ENCODE results near the gene SMOC2.

The SMOC2 gene

DNA sequence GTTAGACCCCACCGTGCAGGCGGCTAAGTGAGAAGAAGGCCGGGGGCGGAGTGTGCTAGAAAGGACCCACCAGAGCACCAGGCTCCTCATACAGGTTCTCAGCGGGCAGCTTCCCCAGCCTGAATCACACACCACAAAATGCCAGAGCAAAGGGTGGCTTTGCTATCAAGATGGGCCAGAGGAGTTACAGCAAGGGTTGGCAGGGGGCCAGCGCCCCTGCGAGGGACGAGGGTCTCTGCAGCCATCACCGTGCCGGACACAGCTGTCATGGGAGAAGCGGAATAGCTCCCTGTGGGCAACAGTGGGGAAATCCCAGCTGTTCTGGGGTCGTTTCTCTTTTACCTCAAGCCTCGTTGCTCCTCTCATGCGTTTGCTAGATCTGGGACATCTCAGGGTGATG, 206.3 kb downstream of the SMOC2 start:
- Histone ChIP-seq H3K27ac (ENCODE audit: low read length) (no peak overlapping the region), H3K27me3 (ENCODE audit: control insufficient read depth, insufficient read depth, low read length) (no peaks in the 10 kb centered on the region), H3K36me3 (ENCODE audit: control insufficient read depth, insufficient read depth, low read length) (no peaks in the 10 kb centered on the region), H3K4me1 (ENCODE audit: control insufficient read depth, insufficient read depth, low read length) (peaks cover 2% of the 10 kb centered on the region; the same call in 1 of the 2 replicates), H3K9me3 (ENCODE audit: control insufficient read depth, insufficient read depth, low read length) (no peaks in the 10 kb centered on the region), H3K4me3 (ENCODE audit: low read length) (no peak overlapping the region)
- no CpG with 5 or more reads among the region's 14 CpGs for WGBS (ENCODE audit: insufficient coverage, insufficient read length)
- DNase-seq (ENCODE audit: low read depth, low spot score) = no peak

DNA sequence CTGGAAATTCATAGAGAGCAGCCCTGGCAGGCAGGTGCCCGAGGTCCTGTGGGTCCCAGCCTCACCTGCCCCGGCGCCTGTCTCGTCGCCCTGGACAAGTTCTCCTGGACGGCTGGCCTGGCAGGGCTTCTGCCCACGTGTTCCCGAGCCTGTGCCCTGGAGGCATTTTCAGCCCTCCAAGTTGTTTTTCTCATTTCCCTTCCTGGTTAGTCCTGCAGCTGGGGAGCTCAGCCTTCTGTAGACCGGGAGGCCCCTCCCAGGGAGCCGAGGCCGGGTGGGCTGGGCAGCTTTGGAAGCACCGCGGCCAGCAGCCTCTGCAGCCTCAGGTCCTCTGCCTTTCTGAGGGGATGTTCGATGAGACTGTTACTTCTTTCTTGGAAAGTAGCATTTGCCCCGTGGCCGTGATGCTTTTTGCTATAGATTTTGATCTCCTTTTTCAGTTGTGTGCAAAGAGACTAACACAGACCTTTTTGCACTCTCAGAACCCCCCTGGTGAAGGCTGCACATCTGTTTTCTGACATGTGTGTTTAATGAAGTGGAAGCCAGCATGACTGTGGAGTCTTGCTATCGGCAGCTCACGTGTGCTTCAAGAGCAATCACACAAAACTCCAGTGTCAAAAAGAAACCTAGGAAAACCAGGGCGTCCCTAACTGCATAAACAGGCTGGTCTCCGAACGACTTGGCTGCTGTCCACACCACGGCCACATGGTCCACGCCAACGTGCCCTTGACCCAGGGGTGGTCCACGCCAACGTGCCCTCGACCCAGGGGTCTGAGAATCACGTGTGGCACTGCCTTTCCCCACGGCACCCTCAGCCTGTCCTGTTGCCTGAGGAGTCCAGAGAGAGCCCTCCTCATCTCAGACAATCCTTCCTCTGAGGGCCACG, 207.5 kb downstream of the SMOC2 start:
- DNase-seq (ENCODE audit: low read depth, low spot score) = no peak
- H3K4me3 ChIP-seq (ENCODE audit: low read length) = no peak overlapping the region
- no peaks in the 10 kb centered on the region for H3K27me3 ChIP-seq (ENCODE audit: control insufficient read depth, insufficient read depth, low read length)
- H3K27ac ChIP-seq (ENCODE audit: low read length) = no peak overlapping the region
- WGBS (ENCODE audit: insufficient coverage, insufficient read length) = no CpG with 5 or more reads among the region's 30 CpGs
- no peaks in the 10 kb centered on the region for H3K9me3 ChIP-seq (ENCODE audit: control insufficient read depth, insufficient read depth, low read length)
- H3K4me1 ChIP-seq (ENCODE audit: control insufficient read depth, insufficient read depth, low read length) = peaks cover 2% of the 10 kb centered on the region; the same call in 1 of the 2 replicates
- no peaks in the 10 kb centered on the region for H3K36me3 ChIP-seq (ENCODE audit: control insufficient read depth, insufficient read depth, low read length)

GRCh38 chr6:168649209-168649608, 208.2 kb downstream of the SMOC2 start:
- Histone ChIP-seq H3K27me3 (ENCODE audit: control insufficient read depth, insufficient read depth, low read length) (no peaks in the 10 kb centered on the region), H3K36me3 (ENCODE audit: control insufficient read depth, insufficient read depth, low read length) (no peaks in the 10 kb centered on the region), H3K9me3 (ENCODE audit: control insufficient read depth, insufficient read depth, low read length) (no peaks in the 10 kb centered on the region), H3K27ac (ENCODE audit: low read length) (no peak overlapping the region), H3K4me3 (ENCODE audit: low read length) (no peak overlapping the region), H3K4me1 (ENCODE audit: control insufficient read depth, insufficient read depth, low read length) (peaks cover 2% of the 10 kb centered on the region; the same call in 1 of the 2 replicates)
- no peak for DNase-seq (ENCODE audit: low read depth, low spot score)
- WGBS (ENCODE audit: insufficient coverage, insufficient read length) = no CpG with 5 or more reads among the region's 10 CpGs

- DNase-seq (ENCODE audit: low read depth, low spot score) = no peak
- H3K36me3 ChIP-seq (ENCODE audit: control insufficient read depth, insufficient read depth, low read length) = no peaks in the 10 kb centered on the region
- no peaks in the 10 kb centered on the region for H3K27me3 ChIP-seq (ENCODE audit: control insufficient read depth, insufficient read depth, low read length)
- H3K4me3 ChIP-seq (ENCODE audit: low read length) = no peak overlapping the region
- H3K27ac ChIP-seq (ENCODE audit: low read length) = no peak overlapping the region
- no peaks in the 10 kb centered on the region for H3K9me3 ChIP-seq (ENCODE audit: control insufficient read depth, insufficient read depth, low read length)
- WGBS (ENCODE audit: insufficient coverage, insufficient read length) = no CpG with 5 or more reads among the region's 15 CpGs
- peaks cover 2% of the 10 kb centered on the region; the same call in 1 of the 2 replicates for H3K4me1 ChIP-seq (ENCODE audit: control insufficient read depth, insufficient read depth, low read length)
These were observed 209.7 kb downstream of the SMOC2 start for GRCh38 chr6:168650671-168651111.

DNA sequence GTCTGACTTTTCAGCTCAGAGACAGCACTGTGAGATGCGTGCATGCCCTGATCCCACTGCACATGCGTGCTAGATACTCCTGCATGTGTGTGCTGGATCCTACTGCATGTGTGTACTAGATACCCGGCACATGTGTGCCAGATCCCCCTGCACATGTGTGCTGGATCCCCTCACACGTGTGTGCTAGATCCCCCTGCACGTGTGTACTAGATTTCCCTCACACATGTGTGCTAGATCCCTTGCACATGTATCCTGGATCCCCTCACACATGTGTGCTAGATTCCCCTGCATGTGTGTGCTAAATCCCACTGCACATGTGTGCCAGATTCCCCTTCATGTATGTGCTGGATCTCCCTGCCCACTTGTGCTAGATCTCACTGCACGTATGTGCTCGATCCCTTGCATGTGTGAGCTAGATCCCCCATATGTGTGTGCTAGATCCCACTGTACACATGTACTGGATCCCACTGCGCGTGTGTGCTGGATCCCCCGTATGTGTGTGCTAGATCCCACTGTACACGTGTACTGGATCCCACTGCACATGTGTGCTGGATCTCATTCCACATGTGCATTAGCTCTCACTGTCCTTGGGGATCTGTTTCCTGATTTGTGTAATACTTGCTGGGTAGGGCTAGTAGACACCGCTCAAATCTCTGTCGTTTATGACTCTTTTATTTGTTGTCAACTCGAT, 214.6 kb downstream of the SMOC2 start:
- no peak for DNase-seq (ENCODE audit: low read depth, low spot score)
- Histone ChIP-seq H3K27ac (ENCODE audit: low read length) (no peak overlapping the region), H3K27me3 (ENCODE audit: control insufficient read depth, insufficient read depth, low read length) (no peaks in the 10 kb centered on the region), H3K9me3 (ENCODE audit: control insufficient read depth, insufficient read depth, low read length) (no peaks in the 10 kb centered on the region), H3K36me3 (ENCODE audit: control insufficient read depth, insufficient read depth, low read length) (no peaks in the 10 kb centered on the region), H3K4me3 (ENCODE audit: low read length) (no peak overlapping the region), H3K4me1 (ENCODE audit: control insufficient read depth, insufficient read depth, low read length) (no peaks in the 10 kb centered on the region)
- no CpG with 5 or more reads among the region's 14 CpGs for WGBS (ENCODE audit: insufficient coverage, insufficient read length)

DNA sequence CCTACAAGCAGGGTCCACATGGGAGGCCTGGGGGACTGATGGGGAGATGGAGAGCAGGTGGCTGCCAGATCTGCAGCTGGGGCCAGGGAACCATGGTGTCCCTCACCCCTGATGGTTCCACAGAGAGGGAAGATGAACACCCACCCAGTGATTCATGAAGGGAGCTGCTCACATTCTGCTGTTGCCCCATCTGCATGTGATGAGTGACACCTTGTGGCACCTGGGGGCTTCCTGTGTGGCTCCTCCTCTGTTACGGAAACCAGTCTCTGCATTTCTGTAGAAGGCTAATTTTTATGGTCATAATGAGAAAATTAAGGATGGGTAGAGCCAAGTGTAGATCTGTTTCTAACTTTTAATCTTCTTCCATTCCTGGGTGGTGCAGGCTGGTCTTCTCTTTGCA, 217.1 kb downstream of the SMOC2 start:
- H3K4me3 ChIP-seq (ENCODE audit: low read length) = no peak overlapping the region
- H3K9me3 ChIP-seq (ENCODE audit: control insufficient read depth, insufficient read depth, low read length) = no peaks in the 10 kb centered on the region
- no CpG with 5 or more reads among the region's 1 CpG for WGBS (ENCODE audit: insufficient coverage, insufficient read length)
- no peaks in the 10 kb centered on the region for H3K36me3 ChIP-seq (ENCODE audit: control insufficient read depth, insufficient read depth, low read length)
- no peak overlapping the region for H3K27ac ChIP-seq (ENCODE audit: low read length)
- no peaks in the 10 kb centered on the region for H3K4me1 ChIP-seq (ENCODE audit: control insufficient read depth, insufficient read depth, low read length)
- no peak for DNase-seq (ENCODE audit: low read depth, low spot score)
- no peaks in the 10 kb centered on the region for H3K27me3 ChIP-seq (ENCODE audit: control insufficient read depth, insufficient read depth, low read length)

- no peak overlapping the region for H3K4me3 ChIP-seq (ENCODE audit: low read length)
- H3K4me1 ChIP-seq (ENCODE audit: control insufficient read depth, insufficient read depth, low read length) = no peaks in the 10 kb centered on the region
- no peak for DNase-seq (ENCODE audit: low read depth, low spot score)
- H3K27ac ChIP-seq (ENCODE audit: low read length) = no peak overlapping the region
- no CpG with 5 or more reads among the region's 14 CpGs for WGBS (ENCODE audit: insufficient coverage, insufficient read length)
- H3K36me3 ChIP-seq (ENCODE audit: control insufficient read depth, insufficient read depth, low read length) = no peaks in the 10 kb centered on the region
- H3K9me3 ChIP-seq (ENCODE audit: control insufficient read depth, insufficient read depth, low read length) = no peaks in the 10 kb centered on the region
- H3K27me3 ChIP-seq (ENCODE audit: control insufficient read depth, insufficient read depth, low read length) = no peaks in the 10 kb centered on the region
These were observed 219.5 kb downstream of the SMOC2 start for GRCh38 chr6:168660400-168660945.

DNA sequence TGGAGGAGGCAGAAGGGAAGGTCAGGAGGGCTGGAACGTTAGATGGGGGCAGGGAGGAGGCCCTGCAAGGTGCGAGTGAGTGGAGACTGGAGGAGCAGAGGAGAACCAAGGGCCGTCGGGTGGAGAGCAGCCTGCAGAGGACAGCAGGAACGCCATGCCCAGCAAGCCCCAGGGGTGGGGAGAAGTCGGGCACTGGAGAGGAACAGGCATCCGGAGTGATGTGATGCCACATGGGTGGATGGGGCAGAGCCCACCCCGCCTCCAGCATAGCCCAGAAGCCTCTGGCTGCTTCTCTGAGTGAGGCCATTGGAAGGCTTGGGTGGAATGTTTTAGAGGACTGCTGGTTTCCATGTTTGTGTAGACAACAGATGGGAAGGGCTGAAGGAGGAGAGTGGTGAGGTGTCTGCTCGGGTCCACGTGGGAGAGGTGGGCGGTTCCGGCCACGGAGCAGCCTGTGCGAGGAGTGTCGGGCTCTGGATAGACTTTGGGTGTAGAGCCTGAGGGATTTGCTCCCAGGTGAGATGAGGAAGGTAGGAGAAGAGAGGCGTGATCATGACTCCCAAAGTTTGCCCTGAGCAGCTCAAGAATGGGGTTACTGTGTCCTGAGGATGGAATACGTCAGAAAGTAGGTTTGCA, 221.4 kb downstream of the SMOC2 start:
- WGBS (ENCODE audit: insufficient coverage, insufficient read length) = no CpG with 5 or more reads among the region's 17 CpGs
- no peak overlapping the region for H3K27ac ChIP-seq (ENCODE audit: low read length)
- H3K4me3 ChIP-seq (ENCODE audit: low read length) = no peak overlapping the region
- DNase-seq (ENCODE audit: low read depth, low spot score) = no peak
- no peaks in the 10 kb centered on the region for H3K27me3 ChIP-seq (ENCODE audit: control insufficient read depth, insufficient read depth, low read length)
- H3K4me1 ChIP-seq (ENCODE audit: control insufficient read depth, insufficient read depth, low read length) = peaks cover 2% of the 10 kb centered on the region; the same call in 1 of the 2 replicates
- H3K36me3 ChIP-seq (ENCODE audit: control insufficient read depth, insufficient read depth, low read length) = no peaks in the 10 kb centered on the region
- no peaks in the 10 kb centered on the region for H3K9me3 ChIP-seq (ENCODE audit: control insufficient read depth, insufficient read depth, low read length)

DNA sequence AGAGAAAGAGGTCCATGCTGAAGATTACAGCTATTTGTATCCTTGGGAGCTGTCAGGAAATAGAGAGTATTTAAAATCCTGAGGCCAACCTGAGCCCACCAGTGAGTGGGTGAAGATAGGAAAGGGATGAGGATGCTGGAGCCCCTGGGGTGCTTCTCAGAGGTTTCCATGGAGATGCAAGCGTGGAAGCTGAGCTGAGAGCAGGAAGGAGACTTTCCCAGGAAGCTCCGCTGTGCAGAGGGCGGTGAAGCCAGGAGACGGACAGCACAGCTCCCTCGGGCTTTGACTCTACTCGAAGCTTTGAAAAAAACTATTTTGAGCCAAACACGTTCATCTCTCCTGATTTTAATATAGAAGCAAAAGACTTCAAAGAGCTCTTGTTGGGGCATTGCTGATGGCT, 222.1 kb downstream of the SMOC2 start:
- no CpG with 5 or more reads among the region's 7 CpGs for WGBS (ENCODE audit: insufficient coverage, insufficient read length)
- no peak for DNase-seq (ENCODE audit: low read depth, low spot score)
- Histone ChIP-seq H3K9me3 (ENCODE audit: control insufficient read depth, insufficient read depth, low read length) (no peaks in the 10 kb centered on the region), H3K36me3 (ENCODE audit: control insufficient read depth, insufficient read depth, low read length) (no peaks in the 10 kb centered on the region), H3K4me1 (ENCODE audit: control insufficient read depth, insufficient read depth, low read length) (peaks cover 2% of the 10 kb centered on the region; the same call in 1 of the 2 replicates), H3K27ac (ENCODE audit: low read length) (no peak overlapping the region), H3K4me3 (ENCODE audit: low read length) (no peak overlapping the region), H3K27me3 (ENCODE audit: control insufficient read depth, insufficient read depth, low read length) (no peaks in the 10 kb centered on the region)

DNA sequence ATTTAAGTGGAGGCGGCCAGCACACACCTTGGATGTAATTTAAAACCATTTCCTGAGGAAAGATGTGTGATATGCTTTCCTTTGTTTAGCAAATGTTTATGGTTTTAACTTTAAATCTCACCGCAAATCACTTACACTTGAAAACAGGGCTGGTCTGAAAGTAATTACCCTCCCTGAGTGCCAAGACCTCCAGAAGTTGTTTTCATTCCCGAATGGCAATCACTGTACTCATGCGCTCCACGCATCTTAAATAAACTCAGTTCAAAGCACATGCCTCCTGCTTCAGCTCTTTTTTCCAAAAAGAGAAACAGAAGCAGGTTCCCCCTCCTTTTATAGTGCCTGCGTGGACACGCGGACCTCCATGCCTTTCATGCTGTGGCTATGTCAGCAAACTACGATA, 224.0 kb downstream of the SMOC2 start:
- Histone ChIP-seq H3K36me3 (ENCODE audit: control insufficient read depth, insufficient read depth, low read length) (no peaks in the 10 kb centered on the region), H3K9me3 (ENCODE audit: control insufficient read depth, insufficient read depth, low read length) (no peaks in the 10 kb centered on the region), H3K27me3 (ENCODE audit: control insufficient read depth, insufficient read depth, low read length) (no peaks in the 10 kb centered on the region), H3K27ac (ENCODE audit: low read length) (no peak overlapping the region), H3K4me3 (ENCODE audit: low read length) (no peak overlapping the region), H3K4me1 (ENCODE audit: control insufficient read depth, insufficient read depth, low read length) (peaks cover 2% of the 10 kb centered on the region; the same call in 1 of the 2 replicates)
- WGBS (ENCODE audit: insufficient coverage, insufficient read length) = no CpG with 5 or more reads among the region's 9 CpGs
- DNase-seq (ENCODE audit: low read depth, low spot score) = no peak
